Measurements from ENCODE around the gene SIRPA.

DNA sequence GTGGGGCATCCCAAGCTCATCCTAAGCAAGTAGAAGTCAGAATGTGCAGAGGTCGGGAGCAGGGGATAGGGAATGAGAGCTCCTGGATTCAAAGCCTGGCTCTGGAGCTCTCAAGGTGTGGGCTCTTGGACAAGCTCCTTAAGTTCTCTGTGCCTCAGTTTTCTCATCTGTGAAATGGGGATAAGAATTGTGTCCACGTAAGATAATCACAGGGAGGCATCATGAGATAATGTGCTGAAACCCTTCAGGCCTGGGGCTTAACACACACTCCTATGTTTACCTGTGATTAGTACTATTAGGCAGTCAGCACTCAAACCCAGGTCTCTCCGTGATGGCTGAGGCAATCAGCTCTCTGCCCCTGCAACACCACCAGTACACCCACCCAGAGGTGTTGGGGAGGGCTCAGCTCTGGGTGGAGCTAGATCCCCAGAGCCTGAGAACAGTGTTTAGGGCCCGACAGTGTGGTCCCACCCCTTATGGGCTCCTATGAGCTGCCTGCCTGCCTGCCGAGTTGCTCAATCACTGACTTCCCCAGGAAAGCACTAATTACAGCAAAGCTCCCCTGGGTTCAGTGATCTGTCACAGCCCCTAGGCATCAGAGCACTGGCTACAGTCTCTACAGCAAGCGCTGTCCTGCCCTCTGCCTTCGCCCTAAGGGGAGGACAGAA lies 6.3 kb upstream of the SIRPA start:
- TF ChIP-seq, protein P1, sequence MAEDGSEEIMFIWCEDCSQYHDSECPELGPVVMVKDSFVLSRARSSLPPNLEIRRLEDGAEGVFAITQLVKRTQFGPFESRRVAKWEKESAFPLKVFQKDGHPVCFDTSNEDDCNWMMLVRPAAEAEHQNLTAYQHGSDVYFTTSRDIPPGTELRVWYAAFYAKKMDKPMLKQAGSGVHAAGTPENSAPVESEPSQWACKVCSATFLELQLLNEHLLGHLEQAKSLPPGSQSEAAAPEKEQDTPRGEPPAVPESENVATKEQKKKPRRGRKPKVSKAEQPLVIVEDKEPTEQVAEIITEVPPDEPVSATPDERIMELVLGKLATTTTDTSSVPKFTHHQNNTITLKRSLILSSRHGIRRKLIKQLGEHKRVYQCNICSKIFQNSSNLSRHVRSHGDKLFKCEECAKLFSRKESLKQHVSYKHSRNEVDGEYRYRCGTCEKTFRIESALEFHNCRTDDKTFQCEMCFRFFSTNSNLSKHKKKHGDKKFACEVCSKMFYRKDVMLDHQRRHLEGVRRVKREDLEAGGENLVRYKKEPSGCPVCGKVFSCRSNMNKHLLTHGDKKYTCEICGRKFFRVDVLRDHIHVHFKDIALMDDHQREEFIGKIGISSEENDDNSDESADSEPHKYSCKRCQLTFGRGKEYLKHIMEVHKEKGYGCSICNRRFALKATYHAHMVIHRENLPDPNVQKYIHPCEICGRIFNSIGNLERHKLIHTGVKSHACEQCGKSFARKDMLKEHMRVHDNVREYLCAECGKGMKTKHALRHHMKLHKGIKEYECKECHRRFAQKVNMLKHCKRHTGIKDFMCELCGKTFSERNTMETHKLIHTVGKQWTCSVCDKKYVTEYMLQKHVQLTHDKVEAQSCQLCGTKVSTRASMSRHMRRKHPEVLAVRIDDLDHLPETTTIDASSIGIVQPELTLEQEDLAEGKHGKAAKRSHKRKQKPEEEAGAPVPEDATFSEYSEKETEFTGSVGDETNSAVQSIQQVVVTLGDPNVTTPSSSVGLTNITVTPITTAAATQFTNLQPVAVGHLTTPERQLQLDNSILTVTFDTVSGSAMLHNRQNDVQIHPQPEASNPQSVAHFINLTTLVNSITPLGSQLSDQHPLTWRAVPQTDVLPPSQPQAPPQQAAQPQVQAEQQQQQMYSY (CRISPR knock-in tag; IDR thresholded peaks at IDR 0.05): no peak
- TF ChIP-seq, protein P2, sequence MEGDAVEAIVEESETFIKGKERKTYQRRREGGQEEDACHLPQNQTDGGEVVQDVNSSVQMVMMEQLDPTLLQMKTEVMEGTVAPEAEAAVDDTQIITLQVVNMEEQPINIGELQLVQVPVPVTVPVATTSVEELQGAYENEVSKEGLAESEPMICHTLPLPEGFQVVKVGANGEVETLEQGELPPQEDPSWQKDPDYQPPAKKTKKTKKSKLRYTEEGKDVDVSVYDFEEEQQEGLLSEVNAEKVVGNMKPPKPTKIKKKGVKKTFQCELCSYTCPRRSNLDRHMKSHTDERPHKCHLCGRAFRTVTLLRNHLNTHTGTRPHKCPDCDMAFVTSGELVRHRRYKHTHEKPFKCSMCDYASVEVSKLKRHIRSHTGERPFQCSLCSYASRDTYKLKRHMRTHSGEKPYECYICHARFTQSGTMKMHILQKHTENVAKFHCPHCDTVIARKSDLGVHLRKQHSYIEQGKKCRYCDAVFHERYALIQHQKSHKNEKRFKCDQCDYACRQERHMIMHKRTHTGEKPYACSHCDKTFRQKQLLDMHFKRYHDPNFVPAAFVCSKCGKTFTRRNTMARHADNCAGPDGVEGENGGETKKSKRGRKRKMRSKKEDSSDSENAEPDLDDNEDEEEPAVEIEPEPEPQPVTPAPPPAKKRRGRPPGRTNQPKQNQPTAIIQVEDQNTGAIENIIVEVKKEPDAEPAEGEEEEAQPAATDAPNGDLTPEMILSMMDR (IDR thresholded peaks at IDR 0.05): no peak
- TF ChIP-seq, protein P3, sequence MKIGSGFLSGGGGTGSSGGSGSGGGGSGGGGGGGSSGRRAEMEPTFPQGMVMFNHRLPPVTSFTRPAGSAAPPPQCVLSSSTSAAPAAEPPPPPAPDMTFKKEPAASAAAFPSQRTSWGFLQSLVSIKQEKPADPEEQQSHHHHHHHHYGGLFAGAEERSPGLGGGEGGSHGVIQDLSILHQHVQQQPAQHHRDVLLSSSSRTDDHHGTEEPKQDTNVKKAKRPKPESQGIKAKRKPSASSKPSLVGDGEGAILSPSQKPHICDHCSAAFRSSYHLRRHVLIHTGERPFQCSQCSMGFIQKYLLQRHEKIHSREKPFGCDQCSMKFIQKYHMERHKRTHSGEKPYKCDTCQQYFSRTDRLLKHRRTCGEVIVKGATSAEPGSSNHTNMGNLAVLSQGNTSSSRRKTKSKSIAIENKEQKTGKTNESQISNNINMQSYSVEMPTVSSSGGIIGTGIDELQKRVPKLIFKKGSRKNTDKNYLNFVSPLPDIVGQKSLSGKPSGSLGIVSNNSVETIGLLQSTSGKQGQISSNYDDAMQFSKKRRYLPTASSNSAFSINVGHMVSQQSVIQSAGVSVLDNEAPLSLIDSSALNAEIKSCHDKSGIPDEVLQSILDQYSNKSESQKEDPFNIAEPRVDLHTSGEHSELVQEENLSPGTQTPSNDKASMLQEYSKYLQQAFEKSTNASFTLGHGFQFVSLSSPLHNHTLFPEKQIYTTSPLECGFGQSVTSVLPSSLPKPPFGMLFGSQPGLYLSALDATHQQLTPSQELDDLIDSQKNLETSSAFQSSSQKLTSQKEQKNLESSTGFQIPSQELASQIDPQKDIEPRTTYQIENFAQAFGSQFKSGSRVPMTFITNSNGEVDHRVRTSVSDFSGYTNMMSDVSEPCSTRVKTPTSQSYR (CRISPR knock-in tag; IDR thresholded peaks at IDR 0.05): no peak
- no peak for TF ChIP-seq SP1 (CRISPR knock-in tag; conservative IDR thresholded peaks at IDR 0.05)
- TF ChIP-seq, protein P4, sequence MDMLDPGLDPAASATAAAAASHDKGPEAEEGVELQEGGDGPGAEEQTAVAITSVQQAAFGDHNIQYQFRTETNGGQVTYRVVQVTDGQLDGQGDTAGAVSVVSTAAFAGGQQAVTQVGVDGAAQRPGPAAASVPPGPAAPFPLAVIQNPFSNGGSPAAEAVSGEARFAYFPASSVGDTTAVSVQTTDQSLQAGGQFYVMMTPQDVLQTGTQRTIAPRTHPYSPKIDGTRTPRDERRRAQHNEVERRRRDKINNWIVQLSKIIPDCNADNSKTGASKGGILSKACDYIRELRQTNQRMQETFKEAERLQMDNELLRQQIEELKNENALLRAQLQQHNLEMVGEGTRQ (CRISPR knock-in tag; IDR thresholded peaks at IDR 0.05): no peak
